Measurements from ENCODE around the gene KRT83. TPM values are rescaled to one million over a fixed set of nuclear protein-coding genes. Genes with fewer than 3 reads are reported as not detected.

KRT83 gene
- total RNA-seq, 1 donor from 2014 or later: not detected

- DNase-seq (ENCODE audit: low read depth in 2 of 2): no peak
These were observed 53.9 kb downstream of the KRT83 start for GRCh38 chr12:52267266-52267665.

- no peak for DNase-seq (ENCODE audit: low read depth in 2 of 2)
These were observed 54.7 kb downstream of the KRT83 start for GRCh38 chr12:52266514-52266913.

GRCh38 chr12:52264435-52264825, 56.8 kb downstream of the KRT83 start:
- DNase-seq (ENCODE audit: low read depth in 2 of 2): no peak

Other genes with a start within 250 kb of the KRT83 start
- gene SMIM41, start 241.7 kb downstream of the KRT83 start, total RNA-seq: under 0.01 TPM in 2 replicates
- gene KRT80, start 129.4 kb downstream of the KRT83 start, total RNA-seq: 0.13 and 0.39 TPM in 2 replicates
- 7.0 and 52.2 TPM in 2 replicates for gene KRT7, start 88.2 kb downstream of the KRT83 start, total RNA-seq
- gene KRT86, start 46.8 kb downstream of the KRT83 start, total RNA-seq: under 0.01 TPM in 1 of 2 replicates, not detected in the other
- gene KRT81, start 29.9 kb downstream of the KRT83 start, total RNA-seq: 0.13 TPM in 1 of 2 replicates, not detected in the other
- gene KRT85, start 46.1 kb upstream of the KRT83 start, total RNA-seq: not detected in 2 replicates
- gene KRT84, start 64.3 kb upstream of the KRT83 start, total RNA-seq: not detected in 2 replicates
- gene KRT82, start 84.9 kb upstream of the KRT83 start, total RNA-seq: not detected in 2 replicates
- gene KRT75, start 113.0 kb upstream of the KRT83 start, total RNA-seq: not detected in 2 replicates
- gene KRT6B, start 130.7 kb upstream of the KRT83 start, total RNA-seq: not detected in 2 replicates
- gene KRT6C, start 152.4 kb upstream of the KRT83 start, total RNA-seq: not detected in 2 replicates
- gene KRT6A, start 171.9 kb upstream of the KRT83 start, total RNA-seq: 0.13 TPM in 1 of 2 replicates, not detected in the other
- under 0.01 and 0.13 TPM in 2 replicates for gene KRT5, start 199.0 kb upstream of the KRT83 start, total RNA-seq
- gene KRT71, start 231.7 kb upstream of the KRT83 start, total RNA-seq: not detected in 2 replicates